Trophoblast cell (in vitro differentiated cells and primary cell): ENCODE data around the gene DEPDC5.

ENCODE experiments used
- DNase-seq, 2 donors: peaks; one replicate each; pipeline ENCODE4 v3.0.0-alpha.2; 2016
- H2AFZ ChIP-seq: 2 replicates; pipeline ENCODE4 v1.6.1; 2013; ENCODE audit warnings: low read length, moderate library complexity, mild to moderate bottlenecking; ENCODE audit not compliant: insufficient read depth, poor library complexity
- H2AK5ac ChIP-seq: 2 replicates; pipeline ENCODE4 v1.6.1; 2013; ENCODE audit warnings: mild to moderate bottlenecking, low read length
- H2BK120ac ChIP-seq: 2 replicates; pipeline ENCODE4 v1.6.1; 2013; ENCODE audit warnings: low read length, mild to moderate bottlenecking, moderate library complexity; ENCODE audit not compliant: insufficient read depth, poor library complexity
- H2BK12ac ChIP-seq: 2 replicates; pipeline ENCODE4 v1.6.1; 2013; ENCODE audit warnings: mild to moderate bottlenecking, low read length, moderate library complexity
- H2BK5ac ChIP-seq: 2 replicates; pipeline ENCODE4 v1.6.1; 2013; ENCODE audit warnings: low read length, low read depth, moderate library complexity, mild to moderate bottlenecking; ENCODE audit not compliant: poor library complexity
- H3K14ac ChIP-seq: 2 replicates; pipeline ENCODE4 v1.6.1; 2013; ENCODE audit warnings: mild to moderate bottlenecking, low read length
- H3K18ac ChIP-seq: 2 replicates; pipeline ENCODE4 v1.6.1; 2013; ENCODE audit warnings: mild to moderate bottlenecking, low read length
- H3K23ac ChIP-seq: 2 replicates; pipeline ENCODE4 v1.6.1; 2013; ENCODE audit warnings: low read length
- H3K27ac ChIP-seq: 2 replicates; pipeline ENCODE4 v1.5.1; 2013; ENCODE audit warnings: low read depth, mild to moderate bottlenecking, inconsistent platforms, low read length, moderate library complexity
- H3K27me3 ChIP-seq: 2 replicates; pipeline ENCODE4 v1.6.1; 2013; ENCODE audit warnings: inconsistent platforms, mild to moderate bottlenecking, low read length, moderate library complexity; ENCODE audit not compliant: insufficient read depth
- H3K36me3 ChIP-seq, 2 experiments: 1 replicate in 1 of 2; 2 replicates in 1 of 2; pipeline ENCODE4 v1.6.1; 2013; ENCODE audit warnings: low read length in 2 of 2, mild to moderate bottlenecking in 2 of 2, moderate library complexity in 1 of 2; ENCODE audit not compliant: insufficient read depth in 2 of 2, control insufficient read depth in 1 of 2
- H3K4ac ChIP-seq: 2 replicates; pipeline ENCODE4 v1.6.1; 2013; ENCODE audit warnings: low read depth, mild to moderate bottlenecking, low read length, moderate library complexity
- H3K4me1 ChIP-seq, 2 experiments: 1 replicate in 1 of 2; 2 replicates in 1 of 2; pipeline ENCODE4 v1.6.1; 2013; ENCODE audit warnings: low read length in 2 of 2, mild to moderate bottlenecking in 2 of 2, moderate library complexity in 1 of 2; ENCODE audit not compliant: insufficient read depth in 2 of 2, control insufficient read depth in 1 of 2
- H3K4me2 ChIP-seq: 2 replicates; pipeline ENCODE4 v1.6.1; 2013; ENCODE audit warnings: inconsistent platforms, mild to moderate bottlenecking, low read length, moderate library complexity
- H3K4me3 ChIP-seq: 2 replicates; pipeline ENCODE4 v1.5.1; 2013; ENCODE audit warnings: mild to moderate bottlenecking, low read depth, low read length, inconsistent platforms
- H3K79me1 ChIP-seq: one replicate; pipeline ENCODE4 v1.6.1; 2013; ENCODE audit warnings: low read length
- H3K79me2 ChIP-seq: 2 replicates; pipeline ENCODE4 v1.6.1; 2013; ENCODE audit warnings: low read length, mild to moderate bottlenecking; ENCODE audit not compliant: control insufficient read depth, insufficient read depth, poor library complexity
- H3K9ac ChIP-seq: 2 replicates; pipeline ENCODE4 v1.6.1; 2013; ENCODE audit warnings: mild to moderate bottlenecking, low read length
- H3K9me3 ChIP-seq: 2 replicates; pipeline ENCODE4 v1.6.1; 2013; ENCODE audit warnings: low read depth, mild to moderate bottlenecking, control low read depth, inconsistent platforms, low read length; ENCODE audit not compliant: insufficient read depth
- H4K12ac ChIP-seq: 2 replicates; pipeline ENCODE4 v1.6.1; 2013; ENCODE audit warnings: low read depth, mild to moderate bottlenecking, low read length, moderate library complexity
- H4K8ac ChIP-seq: 2 replicates; pipeline ENCODE4 v1.6.1; 2013; ENCODE audit warnings: low read depth, mild to moderate bottlenecking, low read length, moderate library complexity
- H4K91ac ChIP-seq: one replicate; pipeline ENCODE4 v1.6.1; 2013; ENCODE audit warnings: low read depth, mild to moderate bottlenecking, low read length, moderate library complexity
- WGBS: extraction: QIAGEN DNeasy Blood & Tissue Kit; methylation state at CpG from one replicate; pipeline ENCODE4 v1.1.7; 2013; ENCODE audit warnings: missing lambda C conversion rate; ENCODE audit not compliant: insufficient read length, insufficient coverage; ENCODE audit errors: extremely low coverage; 5-methylcytosine and 5-hydroxymethylcytosine counted together

DEPDC5 gene

DNA sequence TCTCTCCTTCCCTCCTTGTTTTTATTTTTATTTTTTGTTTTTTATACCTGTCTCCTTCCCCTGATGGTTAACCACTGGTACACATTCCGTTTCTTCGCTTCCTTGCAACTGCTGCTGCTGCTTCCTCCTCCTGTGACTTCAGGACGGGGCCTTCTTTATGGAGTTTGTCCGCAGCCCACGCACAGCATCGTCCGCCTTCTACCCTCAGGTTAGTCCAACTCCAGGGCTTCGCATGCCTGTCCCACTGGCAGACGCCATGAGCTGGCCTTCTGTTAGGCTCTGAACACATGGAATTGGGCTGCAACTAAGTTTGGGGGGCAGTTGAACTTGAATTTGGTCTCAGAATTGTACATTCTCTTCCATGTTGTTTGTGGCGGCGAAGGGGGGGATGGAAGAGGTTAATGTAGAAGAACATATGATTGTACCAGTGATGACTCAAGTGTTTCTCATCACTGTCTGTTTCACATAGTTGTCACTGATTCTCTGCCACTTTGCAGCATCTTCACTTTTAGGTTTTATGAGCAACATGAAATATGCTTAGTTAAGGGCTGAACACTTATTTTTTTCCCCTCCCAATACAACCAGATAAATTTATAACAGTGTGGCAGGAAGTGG, 107.5 kb downstream of the DEPDC5 start:
- no peak overlapping the region for H3K23ac ChIP-seq
- no CpG with 5 or more reads among the region's 11 CpGs for WGBS

DNA sequence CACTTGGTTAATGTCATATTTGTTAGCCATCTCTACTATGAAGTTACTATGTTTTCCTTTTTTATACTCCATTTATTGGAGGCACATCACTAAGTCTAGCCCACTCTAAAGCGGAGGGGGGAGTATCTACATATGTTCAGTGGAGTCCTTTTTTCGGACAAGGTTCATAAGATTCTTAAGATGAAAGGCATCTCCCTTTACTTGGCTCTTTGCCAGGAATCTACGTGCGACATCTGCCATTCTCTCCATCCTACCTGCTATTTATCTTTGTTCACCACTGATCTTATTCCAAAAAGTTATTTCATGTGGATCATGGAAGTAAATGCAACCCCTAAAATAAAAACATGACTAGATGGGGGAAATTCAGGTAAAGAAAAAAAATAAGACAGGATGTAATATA, 113.1 kb downstream of the DEPDC5 start:
- Histone ChIP-seq H3K14ac (no peak overlapping the region), H2BK120ac (no peak overlapping the region), H3K4me2 (no peak overlapping the region), H3K79me2 (no peaks in the 10 kb centered on the region), H4K12ac (no peak overlapping the region), H3K36me3 (peaks cover 3 to 11% of the 10 kb centered on the region in 2 experiments), H3K23ac (no peak overlapping the region), H3K79me1 (no peaks in the 10 kb centered on the region), H4K8ac (no peak overlapping the region), H2AK5ac (no peak overlapping the region), H3K18ac (no peak overlapping the region), H2BK12ac (no peak overlapping the region), H3K9ac (no peak overlapping the region), H3K9me3 (no peaks in the 10 kb centered on the region), H3K27ac (no peak overlapping the region), H3K4me1 (peaks cover 0 to 3% of the 10 kb centered on the region in 2 experiments), H2BK5ac (no peak overlapping the region), H4K91ac (no peak overlapping the region), H3K4ac (no peak overlapping the region), H2AFZ (no peak overlapping the region), H3K4me3 (no peak overlapping the region), H3K27me3 (no peaks in the 10 kb centered on the region)
- WGBS, result no CpG with 5 or more reads among the region's 4 CpGs
- no peak for DNase-seq

More for the DNA sequence above, 107.5 kb downstream of the DEPDC5 start:
- no peaks in the 10 kb centered on the region for H3K9me3 ChIP-seq
- no peak overlapping the region for H3K4me2 ChIP-seq
- H3K27ac ChIP-seq, result no peak overlapping the region
- DNase-seq, result no peak
- no peak overlapping the region for H4K91ac ChIP-seq
- peaks cover 0 to 5% of the 10 kb centered on the region in 2 experiments for H3K4me1 ChIP-seq
- no peak overlapping the region for H3K14ac ChIP-seq
- no peaks in the 10 kb centered on the region for H3K27me3 ChIP-seq
- H2BK12ac ChIP-seq, result no peak overlapping the region
- H3K4me3 ChIP-seq, result no peak overlapping the region
- H2BK120ac ChIP-seq, result no peak overlapping the region
- no peak overlapping the region for H2BK5ac ChIP-seq
- no peak overlapping the region for H2AFZ ChIP-seq
- no peaks in the 10 kb centered on the region for H3K79me1 ChIP-seq
- H3K18ac ChIP-seq, result no peak overlapping the region
- H3K36me3 ChIP-seq, result peaks cover 3% of the 10 kb centered on the region in 2 experiments
- no peak overlapping the region for H3K4ac ChIP-seq
- no peak overlapping the region for H3K9ac ChIP-seq
- H4K12ac ChIP-seq, result no peak overlapping the region
- no peak overlapping the region for H4K8ac ChIP-seq
- H2AK5ac ChIP-seq, result no peak overlapping the region
- H3K79me2 ChIP-seq, result no peaks in the 10 kb centered on the region

DNA sequence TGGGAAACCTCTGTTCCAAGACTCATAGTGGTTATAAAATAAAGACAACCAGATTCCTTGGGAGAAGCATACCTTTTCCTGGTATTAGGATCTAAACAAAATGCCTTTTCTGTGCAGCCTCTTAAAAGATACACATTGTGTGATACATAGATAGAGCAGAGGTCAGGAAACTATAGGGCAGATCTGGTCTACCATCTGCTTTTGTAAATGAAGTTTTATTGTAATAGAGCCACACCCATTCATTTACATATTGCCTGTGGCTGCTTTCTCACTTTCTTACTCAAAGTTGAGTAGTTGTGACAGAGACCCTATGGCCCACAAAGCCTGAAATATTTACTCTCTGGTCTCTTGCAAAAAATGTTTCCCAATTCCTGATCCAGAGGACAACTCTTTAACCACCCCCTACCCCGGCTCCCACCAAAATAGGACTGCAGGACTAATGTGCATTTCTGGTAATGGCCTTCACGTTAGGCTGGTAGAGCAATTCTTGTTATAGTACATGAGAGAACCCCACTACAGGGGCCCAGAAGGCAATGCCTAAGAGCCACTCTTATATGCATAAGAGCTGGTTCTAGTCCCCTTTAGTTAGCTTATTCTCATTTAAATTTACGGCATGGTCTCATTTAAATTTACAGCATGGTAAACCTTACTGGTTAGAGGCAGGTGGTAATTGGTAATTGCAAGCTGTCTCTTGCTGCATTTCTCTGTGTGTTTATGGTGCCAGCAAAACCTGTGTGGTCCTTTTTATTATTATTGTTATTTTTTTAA, 113.8 kb downstream of the DEPDC5 start:
- no peak for DNase-seq
- Histone ChIP-seq H2BK12ac (no peak overlapping the region), H3K4ac (no peak overlapping the region), H3K36me3 (peaks cover 3 to 11% of the 10 kb centered on the region in 2 experiments), H3K23ac (no peak overlapping the region), H3K9ac (no peak overlapping the region), H3K27ac (no peak overlapping the region), H4K8ac (no peak overlapping the region), H4K91ac (no peak overlapping the region), H2BK120ac (no peak overlapping the region), H2AFZ (no peak overlapping the region), H3K9me3 (no peaks in the 10 kb centered on the region), H3K4me1 (peaks cover 0 to 3% of the 10 kb centered on the region in 2 experiments), H2AK5ac (no peak overlapping the region), H3K14ac (no peak overlapping the region), H3K79me2 (no peaks in the 10 kb centered on the region), H3K18ac (no peak overlapping the region), H3K79me1 (no peaks in the 10 kb centered on the region), H3K4me3 (no peak overlapping the region), H2BK5ac (no peak overlapping the region), H4K12ac (no peak overlapping the region), H3K27me3 (no peaks in the 10 kb centered on the region), H3K4me2 (no peak overlapping the region)
- WGBS, result no CpG with 5 or more reads among the region's 3 CpGs

DNA sequence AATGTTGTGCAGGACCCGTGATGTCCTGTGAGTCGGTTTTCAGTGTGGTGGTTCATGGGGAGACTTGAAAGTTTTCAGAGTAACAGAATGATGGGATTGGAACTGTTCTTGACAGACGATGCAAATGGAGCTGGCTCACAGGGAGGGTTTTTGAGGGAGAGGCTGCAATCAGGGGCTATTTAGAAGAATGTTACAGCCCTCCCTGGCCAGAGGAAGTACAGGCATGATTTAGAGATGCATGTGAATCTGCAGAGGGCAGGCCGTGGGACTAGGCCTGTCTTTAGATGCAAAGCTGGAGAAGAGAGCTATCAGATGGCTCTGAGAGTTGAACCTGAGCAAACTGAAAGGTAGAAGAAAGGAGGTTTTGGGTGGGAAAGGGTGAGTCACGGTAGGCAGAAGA, 115.9 kb downstream of the DEPDC5 start:
- Histone ChIP-seq H3K4ac (no peak overlapping the region), H3K14ac (no peak overlapping the region), H3K4me3 (no peak overlapping the region), H4K91ac (no peak overlapping the region), H3K23ac (no peak overlapping the region), H4K8ac (no peak overlapping the region), H3K4me2 (no peak overlapping the region), H2BK120ac (no peak overlapping the region), H4K12ac (no peak overlapping the region), H3K36me3 (peaks cover 9 to 18% of the 10 kb centered on the region in 2 experiments), H3K79me2 (no peaks in the 10 kb centered on the region), H2AFZ (no peak overlapping the region), H2AK5ac (no peak overlapping the region), H3K27ac (no peak overlapping the region), H3K4me1 (peaks cover 0 to 3% of the 10 kb centered on the region in 2 experiments), H3K9me3 (no peaks in the 10 kb centered on the region), H2BK5ac (no peak overlapping the region), H3K18ac (no peak overlapping the region), H2BK12ac (no peak overlapping the region), H3K27me3 (no peaks in the 10 kb centered on the region), H3K9ac (no peak overlapping the region), H3K79me1 (no peaks in the 10 kb centered on the region)
- no CpG with 5 or more reads among the region's 5 CpGs for WGBS
- no peak for DNase-seq
